SK-N-SH (cell line): ENCODE results near the gene OTUD5.

ENCODE experiments used
- GABPA ChIP-seq: IDR thresholded peaks from 2 replicates; pipeline ENCODE4 v1.4.0; 2012; ENCODE audit warnings: low read depth, mild to moderate bottlenecking
- SMC3 ChIP-seq: IDR thresholded peaks from 2 replicates; pipeline ENCODE4 v1.6.1; 2012; ENCODE audit warnings: low read depth, low read length, improper control_type of control experiment

- TF ChIP-seq SMC3 (no peak), GABPA (no peak)
Measured at GRCh38 chrX:48904626-48905025, 52.8 kb downstream of the OTUD5 start.
